Right atrium auricular region (tissue), 2 donors: Measurements from ENCODE around the gene PYURF. TPM values are rescaled to one million over a fixed set of nuclear protein-coding genes. Genes with fewer than 3 reads are reported as not detected.

Experiments
- DNase-seq: peaks from one replicate; pipeline ENCODE4 v3.0.0-alpha.2; 2019; ENCODE audit warnings: low spot score
- H3K27ac ChIP-seq, 2 donors: fragments of 200-600 bp; sonication (generic); 1 replicate in 1 of 2; 2 replicates in 1 of 2; pipeline ENCODE4 v1.5.1; 2016 to 2019
- H3K27me3 ChIP-seq, 2 donors: fragments of 200-600 bp; sonication (generic); one replicate each; pipeline versions ENCODE4 v1.5.1 to v1.6.0; 2017 to 2019
- H3K36me3 ChIP-seq: fragments of 200-600 bp; sonication (generic); one replicate; pipeline ENCODE4 v1.5.1; 2016
- H3K4me1 ChIP-seq, 2 donors: fragments of 200-600 bp; sonication (generic); one replicate each; pipeline versions ENCODE4 v1.5.1 to v1.6.0; 2017 to 2019
- H3K4me3 ChIP-seq, 2 donors: fragments of 200-600 bp; sonication (generic); 1 replicate in 1 of 2; 2 replicates in 1 of 2; pipeline ENCODE4 v1.5.1; 2017 to 2019; ENCODE audit warnings: mild to moderate bottlenecking in 1 of 2, moderate library complexity in 1 of 2
- H3K9me3 ChIP-seq, 2 donors: fragments of 200-600 bp; sonication (generic); one replicate each; pipeline ENCODE4 v1.5.1; 2019
- total RNA-seq, 2 donors: library from RNA; depleted of rRNA; stranded (reverse); fragments of >200 nt; gene quantifications; one replicate each; pipeline ENCODE4 v1.1.0, GENCODE V29; 2016
- TF ChIP-seq, protein P1 (sequence below), 2 donors: fragments of 200-600 bp; sonication (generic); IDR thresholded peaks; one replicate each; pipeline ENCODE4 v1.5.1; 2019; ENCODE audit warnings: antibody characterized with exemption in 2 of 2

The PYURF gene
- total RNA-seq, 2 donors from 2014 or later, result 51.8 to 66.4 TPM

DNA sequence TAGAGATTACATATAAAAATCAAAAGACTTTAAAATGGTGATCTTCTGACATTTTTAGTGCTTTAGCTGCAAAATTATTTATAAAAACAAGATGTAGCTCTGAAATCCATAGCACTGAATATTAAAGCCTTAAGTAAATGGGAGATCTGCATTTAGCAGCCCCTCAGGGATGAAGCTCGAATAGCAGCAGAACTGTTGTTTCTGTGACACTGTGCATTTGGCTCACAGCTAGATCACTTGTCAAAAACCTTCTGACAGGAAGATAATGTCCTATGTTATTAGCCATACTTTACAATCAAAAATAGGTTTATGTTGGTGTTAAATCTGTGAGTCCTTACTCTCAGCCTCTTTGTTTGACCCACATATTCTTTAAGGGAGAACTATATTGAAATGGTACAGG is 14.1 kb upstream of the PYURF start:
- Histone ChIP-seq H3K27me3 (no peaks in the 10 kb centered on the region), H3K36me3 (no peaks in the 10 kb centered on the region), H3K27ac (no peak overlapping the region), H3K4me3 (no peak overlapping the region), H3K4me1 (peaks cover 0 to 4% of the 10 kb centered on the region in 2 donors), H3K9me3 (no peaks in the 10 kb centered on the region)
- DNase-seq, result no peak
- TF ChIP-seq, protein P1, sequence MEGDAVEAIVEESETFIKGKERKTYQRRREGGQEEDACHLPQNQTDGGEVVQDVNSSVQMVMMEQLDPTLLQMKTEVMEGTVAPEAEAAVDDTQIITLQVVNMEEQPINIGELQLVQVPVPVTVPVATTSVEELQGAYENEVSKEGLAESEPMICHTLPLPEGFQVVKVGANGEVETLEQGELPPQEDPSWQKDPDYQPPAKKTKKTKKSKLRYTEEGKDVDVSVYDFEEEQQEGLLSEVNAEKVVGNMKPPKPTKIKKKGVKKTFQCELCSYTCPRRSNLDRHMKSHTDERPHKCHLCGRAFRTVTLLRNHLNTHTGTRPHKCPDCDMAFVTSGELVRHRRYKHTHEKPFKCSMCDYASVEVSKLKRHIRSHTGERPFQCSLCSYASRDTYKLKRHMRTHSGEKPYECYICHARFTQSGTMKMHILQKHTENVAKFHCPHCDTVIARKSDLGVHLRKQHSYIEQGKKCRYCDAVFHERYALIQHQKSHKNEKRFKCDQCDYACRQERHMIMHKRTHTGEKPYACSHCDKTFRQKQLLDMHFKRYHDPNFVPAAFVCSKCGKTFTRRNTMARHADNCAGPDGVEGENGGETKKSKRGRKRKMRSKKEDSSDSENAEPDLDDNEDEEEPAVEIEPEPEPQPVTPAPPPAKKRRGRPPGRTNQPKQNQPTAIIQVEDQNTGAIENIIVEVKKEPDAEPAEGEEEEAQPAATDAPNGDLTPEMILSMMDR (IDR thresholded peaks at IDR 0.05), result no peak

DNA sequence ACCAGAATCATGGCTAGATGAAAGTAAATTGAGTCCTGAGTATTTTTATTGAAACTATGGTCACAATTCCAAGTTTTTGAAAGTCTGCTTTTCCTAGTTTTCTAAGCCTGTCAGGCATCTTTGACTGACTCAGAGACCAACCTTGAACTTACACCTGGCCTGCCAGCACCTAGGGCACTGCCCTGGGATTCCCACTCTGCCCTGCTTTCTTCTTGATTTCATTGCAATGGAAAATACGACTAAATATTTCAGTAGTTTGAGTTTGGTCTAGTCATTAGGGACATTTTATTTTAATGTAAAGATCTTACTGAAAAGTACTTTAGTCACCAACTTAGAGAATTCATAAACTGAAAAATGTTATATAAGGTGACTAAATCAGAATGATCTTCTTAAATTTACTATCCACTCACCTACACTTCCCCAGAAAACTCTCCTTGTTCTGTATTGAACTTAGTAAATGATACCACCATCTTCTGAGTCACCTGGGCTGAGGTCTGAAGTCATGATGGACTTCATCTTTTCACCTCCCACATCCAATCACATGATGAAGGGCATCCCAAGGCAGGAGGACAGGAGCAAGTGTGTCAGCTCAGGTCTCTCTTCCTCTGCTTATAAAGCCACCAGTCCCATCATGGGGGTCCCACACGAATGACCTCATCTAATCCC is 11.6 kb upstream of the PYURF start:
- Histone ChIP-seq H3K27ac (no peak overlapping the region), H3K4me1 (peaks cover 0 to 4% of the 10 kb centered on the region in 2 donors), H3K9me3 (no peaks in the 10 kb centered on the region), H3K4me3 (no peak overlapping the region), H3K27me3 (no peaks in the 10 kb centered on the region), H3K36me3 (no peaks in the 10 kb centered on the region)
- no peak for DNase-seq
- TF ChIP-seq, protein P1 (IDR thresholded peaks at IDR 0.05), result no peak

DNA sequence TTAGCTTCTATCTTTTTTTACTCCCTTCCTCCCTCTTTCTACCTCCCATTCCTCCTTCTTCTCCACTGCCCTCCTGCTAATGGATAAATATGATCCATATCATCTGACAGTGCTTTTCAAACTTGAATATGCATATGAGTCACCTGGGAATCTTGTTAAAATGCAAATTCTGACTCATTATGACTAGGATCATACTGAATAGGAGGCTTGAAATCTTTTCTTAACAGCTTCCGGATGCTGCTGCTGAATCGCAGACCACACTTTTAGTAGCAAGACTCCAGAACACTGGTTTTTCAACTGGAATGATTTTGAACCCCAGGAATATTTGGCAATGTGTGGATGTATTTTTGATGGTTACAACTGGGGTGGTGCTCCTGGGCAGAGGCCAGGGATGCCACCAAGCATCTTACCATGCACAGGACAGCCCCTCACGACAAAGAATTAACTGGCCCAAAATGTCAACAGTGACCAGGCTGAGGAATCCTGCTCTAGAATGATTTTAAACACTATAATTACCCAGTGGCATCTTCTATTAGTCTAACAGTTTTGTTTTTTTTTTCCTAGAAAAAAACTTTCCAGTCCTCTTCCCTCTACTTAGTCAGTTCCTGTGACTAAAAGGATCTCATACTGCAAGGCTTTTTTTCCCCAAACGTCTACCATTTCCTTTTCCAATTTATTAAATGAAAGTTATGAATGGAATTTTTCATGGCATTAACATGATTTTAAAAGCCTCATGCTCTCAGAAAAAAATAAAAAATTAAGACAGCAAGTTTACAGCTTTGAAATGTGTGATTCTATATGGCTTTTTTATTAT is 10.6 kb upstream of the PYURF start:
- Histone ChIP-seq H3K36me3 (no peaks in the 10 kb centered on the region), H3K27ac (no peak overlapping the region), H3K27me3 (no peaks in the 10 kb centered on the region), H3K4me1 (peaks cover 0 to under 1% of the 10 kb centered on the region in 2 donors), H3K4me3 (no peak overlapping the region), H3K9me3 (no peaks in the 10 kb centered on the region)
- TF ChIP-seq, protein P1 (IDR thresholded peaks at IDR 0.05), result no peak
- no peak for DNase-seq

DNA sequence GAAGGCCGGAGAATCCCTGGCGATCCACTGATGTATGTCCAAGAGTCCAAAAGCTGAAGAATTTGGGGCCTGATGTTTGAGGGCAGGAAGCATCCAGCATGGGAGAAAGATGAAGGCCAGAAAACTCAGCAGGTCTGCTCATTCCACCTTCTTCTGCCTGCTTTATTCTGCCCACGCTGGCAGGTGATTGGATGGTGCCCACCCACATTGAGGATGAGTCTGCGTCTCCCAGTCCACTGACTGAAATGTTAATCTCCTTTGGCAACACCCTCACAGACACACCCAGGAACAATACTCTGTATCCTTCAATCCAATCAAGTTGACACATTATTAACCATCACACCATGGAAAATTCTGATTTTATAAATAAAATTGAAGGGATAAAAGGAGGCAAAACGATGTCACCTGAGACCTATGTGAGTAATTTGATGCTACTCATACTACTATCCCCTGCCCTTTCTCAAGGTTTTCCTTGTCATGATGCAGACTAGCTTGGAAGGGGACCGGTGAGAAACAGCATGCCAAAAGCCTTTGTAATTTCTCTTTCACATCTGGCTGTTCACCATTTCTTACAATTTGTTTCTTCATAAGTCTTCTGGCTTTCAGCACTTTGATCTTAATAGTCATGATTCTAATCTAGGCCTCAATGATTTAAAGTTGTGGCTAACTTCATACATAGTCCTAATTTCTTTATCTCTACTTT is 9.7 kb upstream of the PYURF start:
- Histone ChIP-seq H3K9me3 (no peaks in the 10 kb centered on the region), H3K27me3 (no peaks in the 10 kb centered on the region), H3K4me1 (no peaks in the 10 kb centered on the region), H3K4me3 (no peak overlapping the region), H3K27ac (no peak overlapping the region), H3K36me3 (no peaks in the 10 kb centered on the region)
- TF ChIP-seq, protein P1 (IDR thresholded peaks at IDR 0.05), result no peak
- DNase-seq, result no peak

DNA sequence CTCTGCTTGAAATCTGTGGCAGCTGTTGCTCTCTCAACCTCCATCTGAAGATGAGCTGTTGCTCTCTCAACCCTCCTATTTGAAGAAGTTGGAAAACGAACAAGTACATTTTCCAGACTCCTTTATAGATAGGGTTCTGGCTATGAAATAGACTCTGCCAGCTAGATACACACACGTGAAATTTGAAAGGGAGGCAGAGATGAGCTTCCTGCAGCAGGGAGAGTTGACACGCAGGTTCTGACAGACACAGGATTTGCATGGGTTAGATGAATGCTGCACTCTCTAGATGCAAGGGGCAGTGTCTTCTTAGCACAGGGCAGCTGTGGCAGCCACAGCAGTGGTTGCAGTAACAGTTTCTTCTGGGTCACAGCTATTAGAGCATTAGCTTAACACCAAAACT is 8.0 kb upstream of the PYURF start:
- no peaks in the 10 kb centered on the region for H3K27me3 ChIP-seq
- H3K4me3 ChIP-seq, result no peak overlapping the region
- no peaks in the 10 kb centered on the region for H3K36me3 ChIP-seq
- no peak overlapping the region for H3K27ac ChIP-seq
- TF ChIP-seq, protein P1 (IDR thresholded peaks at IDR 0.05), result no peak
- no peaks in the 10 kb centered on the region for H3K9me3 ChIP-seq
- no peaks in the 10 kb centered on the region for H3K4me1 ChIP-seq
- DNase-seq, result no peak
